CD8-positive, alpha-beta memory T cell (primary cell): ENCODE data around the gene DPY19L2. TPM values are rescaled to one million over a fixed set of nuclear protein-coding genes. Genes with fewer than 3 reads are reported as not detected.
"Not testable (repeated sequence)": the region's sequence is repeated elsewhere in the genome, so short reads cannot be mapped to it uniquely, and the experiment has no call there.

ENCODE experiments used
- CTCF ChIA-PET: fragments of 350-600 bp; sonication (Branson Sonifier 250); formaldehyde crosslinking; loops from one replicate; lab custom pipeline; 2021; ENCODE audit warnings: antibody characterized with exemption; lab: Charles Lee
- POLR2A ChIA-PET: fragments of 350-600 bp; sonication (Branson Sonifier 250); formaldehyde crosslinking; loops from one replicate; lab custom pipeline; 2021; ENCODE audit warnings: antibody characterized with exemption; lab: Charles Lee
- DNase-seq, 5 donors: peaks; one replicate each; pipeline versions ENCODE4 v3.0.0 to v3.0.0-alpha.2; 2020 to 2022; ENCODE audit warnings: mixed read lengths in 1 of 5
- H3K27ac ChIP-seq: one replicate; pipeline ENCODE4 v1.7.0; 2013; ENCODE audit warnings: low read depth, mild to moderate bottlenecking, low read length, moderate library complexity
- H3K27me3 ChIP-seq: 2 replicates; pipeline ENCODE4 v1.7.0; 2013; ENCODE audit warnings: low read length, mild to moderate bottlenecking; ENCODE audit not compliant: insufficient read depth, poor library complexity, severe bottlenecking
- H3K36me3 ChIP-seq: 2 replicates; pipeline ENCODE4 v1.7.0; 2013; ENCODE audit warnings: mild to moderate bottlenecking, low read length, moderate library complexity; ENCODE audit not compliant: insufficient read depth
- H3K4me1 ChIP-seq: 2 replicates; pipeline ENCODE4 v1.7.0; 2013; ENCODE audit warnings: mild to moderate bottlenecking, low read length, moderate library complexity; ENCODE audit not compliant: insufficient read depth
- H3K4me3 ChIP-seq: 2 replicates; pipeline ENCODE4 v1.7.0; 2013; ENCODE audit warnings: mild to moderate bottlenecking, low read length
- H3K9me3 ChIP-seq: 2 replicates; pipeline ENCODE4 v1.7.0; 2013; ENCODE audit warnings: mild to moderate bottlenecking, low read length
- H3K27ac Mint-ChIP-seq, 8 donors: one replicate each; pipeline ENCODE4 v1.8.0; 2020 to 2021; ENCODE audit warnings: mixed read lengths in 8 of 8, mild to moderate bottlenecking in 6 of 8, inconsistent platforms in 3 of 8, moderate library complexity in 3 of 8
- H3K27me3 Mint-ChIP-seq, 2 donors: one replicate each; pipeline ENCODE4 v1.8.0; 2020 to 2021; ENCODE audit warnings: mixed read lengths in 2 of 2, mild to moderate bottlenecking in 1 of 2, moderate library complexity in 1 of 2
- H3K36me3 Mint-ChIP-seq, 3 donors: one replicate each; pipeline ENCODE4 v1.8.0; 2020 to 2021; ENCODE audit warnings: mixed read lengths in 3 of 3, inconsistent platforms in 1 of 3, mild to moderate bottlenecking in 1 of 3
- H3K4me1 Mint-ChIP-seq, 3 donors: one replicate each; pipeline ENCODE4 v1.8.0; 2020 to 2021; ENCODE audit warnings: mixed read lengths in 3 of 3, inconsistent platforms in 1 of 3, mild to moderate bottlenecking in 1 of 3
- H3K4me3 Mint-ChIP-seq, 7 donors: one replicate each; pipeline ENCODE4 v1.8.0; 2020 to 2021; ENCODE audit warnings: mixed read lengths in 7 of 7, mild to moderate bottlenecking in 6 of 7, moderate library complexity in 4 of 7, inconsistent platforms in 2 of 7
- H3K9me3 Mint-ChIP-seq, 5 donors: one replicate each; pipeline ENCODE4 v1.8.0; 2020 to 2022; ENCODE audit warnings: mixed read lengths in 5 of 5, mild to moderate bottlenecking in 3 of 5, moderate library complexity in 2 of 5, inconsistent platforms in 1 of 5
- polyA plus RNA-seq: library from polyadenylated mRNA; unstranded; fragments of 300-500 nt; fragmentation: Illumina TruSeq; gene quantifications from one replicate; pipeline ENCODE4 v1.2.3, GENCODE V29; 2021
- total RNA-seq, 2 experiments: library from RNA; stranded (reverse); gene quantifications; one replicate each; pipeline ENCODE4 v1.2.3, GENCODE V29; 2021

The DPY19L2 gene
- total RNA-seq (1 to 10 TPM; 7.7 to 9.5 TPM), polyA plus RNA-seq (0.86 TPM)

- H3K27me3 Mint-ChIP-seq: peaks cover 0 to 8% of the 10 kb centered on the region in 2 donors
- H3K9me3 Mint-ChIP-seq: no peaks in the 10 kb centered on the region
- Histone ChIP-seq H3K36me3 (no peaks in the 10 kb centered on the region), H3K27ac (peak within 1 kb of the TSS; percentile 54), H3K9me3 (no peaks in the 10 kb centered on the region), H3K4me1 (no peaks in the 10 kb centered on the region), H3K4me3 (peak within 1 kb of the TSS; percentile 41), H3K27me3 (no peaks in the 10 kb centered on the region)
- peak within 1 kb of the TSS; percentile 71 to 98 (median 89) for H3K4me3 Mint-ChIP-seq
- H3K4me1 Mint-ChIP-seq: peaks cover 24 to 49% (median 28%) of the 10 kb centered on the region in 3 donors
- peak; percentile 6 to 86 (median 68) for DNase-seq
- peak within 1 kb of the TSS; percentile 47 to 91 (median 77) for H3K27ac Mint-ChIP-seq
- H3K36me3 Mint-ChIP-seq: peaks cover 0 to 9% (median 0%) of the 10 kb centered on the region in 3 donors
- CTCF ChIA-PET: interaction anchor here (1.4 to 1.7 kb wide), 2 partner anchors 133 to 588 kb away, joined by 4 to 5 read pairs; no protein-coding TSS in a partner anchor
- POLR2A ChIA-PET: no interaction called here
Observed at GRCh38 chr12:63668028-63668799, at the start of gene DPY19L2. Gene DPY19L2 (minus strand): TSS chr12:63668493. CDS start chr12:63668393, 100 bp downstream.

GRCh38 chr12:63716891-63717290, 48.6 kb upstream of the DPY19L2 start:
- POLR2A ChIA-PET, H3K4me1 ChIP-seq, H3K4me1 Mint-ChIP-seq, H3K27ac Mint-ChIP-seq, CTCF ChIA-PET, DNase-seq, H3K9me3 Mint-ChIP-seq, H3K4me3 Mint-ChIP-seq, H3K36me3 Mint-ChIP-seq, H3K9me3 ChIP-seq, H3K27me3 Mint-ChIP-seq, H3K4me3 ChIP-seq, H3K36me3 ChIP-seq, H3K27me3 ChIP-seq, H3K27ac ChIP-seq: not testable (repeated sequence)

GRCh38 chr12:63715107-63715625, 46.9 kb upstream of the DPY19L2 start:
- not testable (repeated sequence) for H3K4me1 ChIP-seq, H3K27ac Mint-ChIP-seq

GRCh38 chr12:63714409-63714808, 46.1 kb upstream of the DPY19L2 start:
- CTCF ChIA-PET, H3K9me3 Mint-ChIP-seq, H3K4me3 Mint-ChIP-seq, H3K27ac ChIP-seq, H3K36me3 Mint-ChIP-seq, H3K4me1 ChIP-seq, H3K9me3 ChIP-seq, H3K27me3 ChIP-seq, H3K27me3 Mint-ChIP-seq, H3K4me1 Mint-ChIP-seq, H3K36me3 ChIP-seq, POLR2A ChIA-PET, DNase-seq, H3K4me3 ChIP-seq, H3K27ac Mint-ChIP-seq: not testable (repeated sequence)

More at GRCh38 chr12:63715107-63715625, 46.9 kb upstream of the DPY19L2 start:
- H3K4me3 Mint-ChIP-seq, H3K36me3 ChIP-seq, H3K4me3 ChIP-seq, H3K27ac ChIP-seq, H3K4me1 Mint-ChIP-seq, POLR2A ChIA-PET, H3K9me3 Mint-ChIP-seq, CTCF ChIA-PET, H3K27me3 ChIP-seq, DNase-seq, H3K27me3 Mint-ChIP-seq, H3K36me3 Mint-ChIP-seq, H3K9me3 ChIP-seq: not testable (repeated sequence)

- H3K27ac Mint-ChIP-seq, H3K27me3 ChIP-seq, H3K4me1 Mint-ChIP-seq, CTCF ChIA-PET, H3K9me3 ChIP-seq, DNase-seq, H3K36me3 Mint-ChIP-seq, H3K4me1 ChIP-seq, H3K36me3 ChIP-seq, H3K4me3 Mint-ChIP-seq, H3K27me3 Mint-ChIP-seq, H3K4me3 ChIP-seq, POLR2A ChIA-PET, H3K9me3 Mint-ChIP-seq, H3K27ac ChIP-seq: not testable (repeated sequence)
Observed at GRCh38 chr12:63713681-63714075, 45.4 kb upstream of the DPY19L2 start.

- H3K4me3 Mint-ChIP-seq, H3K9me3 Mint-ChIP-seq, H3K4me1 Mint-ChIP-seq, H3K27ac ChIP-seq, H3K36me3 Mint-ChIP-seq, H3K27me3 ChIP-seq, H3K27me3 Mint-ChIP-seq, POLR2A ChIA-PET, H3K9me3 ChIP-seq, DNase-seq, H3K27ac Mint-ChIP-seq, H3K4me3 ChIP-seq, CTCF ChIA-PET, H3K36me3 ChIP-seq, H3K4me1 ChIP-seq: not testable (repeated sequence)
Observed at GRCh38 chr12:63712979-63713680, 44.8 kb upstream of the DPY19L2 start.

GRCh38 chr12:63712376-63712974, 44.2 kb upstream of the DPY19L2 start:
- H3K36me3 Mint-ChIP-seq, H3K9me3 ChIP-seq, H3K4me1 ChIP-seq, POLR2A ChIA-PET, H3K9me3 Mint-ChIP-seq, H3K27me3 ChIP-seq, DNase-seq, H3K4me3 Mint-ChIP-seq, H3K27me3 Mint-ChIP-seq, H3K4me3 ChIP-seq, H3K4me1 Mint-ChIP-seq, H3K27ac Mint-ChIP-seq, CTCF ChIA-PET, H3K27ac ChIP-seq, H3K36me3 ChIP-seq: not testable (repeated sequence)

GRCh38 chr12:63711339-63711738, 43.0 kb upstream of the DPY19L2 start:
- DNase-seq, H3K36me3 Mint-ChIP-seq, H3K4me1 ChIP-seq, H3K4me3 ChIP-seq, H3K9me3 Mint-ChIP-seq, H3K4me1 Mint-ChIP-seq, H3K27me3 Mint-ChIP-seq, POLR2A ChIA-PET, H3K4me3 Mint-ChIP-seq, CTCF ChIA-PET, H3K9me3 ChIP-seq, H3K27ac Mint-ChIP-seq, H3K27ac ChIP-seq, H3K36me3 ChIP-seq, H3K27me3 ChIP-seq: not testable (repeated sequence)
